GM12874 (cell line): Measurements from ENCODE around the gene SLC12A5.

Experiments
- TF ChIP-seq, protein P1 (sequence below): IDR thresholded peaks from 2 replicates; pipeline ENCODE4 v1.5.1; 2011; ENCODE audit warnings: low read depth, mild to moderate bottlenecking, control low read depth, low read length, moderate library complexity; ENCODE audit not compliant: insufficient read depth

The SLC12A5 gene

DNA sequence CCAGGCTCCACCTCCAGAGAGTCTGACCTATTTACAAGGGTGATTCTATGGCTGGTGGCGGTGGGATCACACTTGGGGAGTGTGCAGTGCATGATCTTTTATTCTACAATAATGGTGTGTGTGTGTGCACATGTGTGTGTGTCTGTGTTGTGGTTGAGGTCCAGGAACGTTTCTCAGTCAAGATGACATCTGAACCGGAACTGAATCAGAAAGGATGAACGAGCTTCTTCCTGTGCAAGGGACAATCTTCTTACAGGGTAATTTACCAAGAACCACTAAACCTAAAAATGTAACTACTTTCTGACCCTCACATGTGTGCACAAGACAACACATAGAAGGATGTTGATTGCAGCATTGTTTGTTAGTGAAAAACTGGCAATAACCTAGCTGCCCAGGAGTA lies 11.7 kb upstream of the SLC12A5 start:
- TF ChIP-seq, protein P1, sequence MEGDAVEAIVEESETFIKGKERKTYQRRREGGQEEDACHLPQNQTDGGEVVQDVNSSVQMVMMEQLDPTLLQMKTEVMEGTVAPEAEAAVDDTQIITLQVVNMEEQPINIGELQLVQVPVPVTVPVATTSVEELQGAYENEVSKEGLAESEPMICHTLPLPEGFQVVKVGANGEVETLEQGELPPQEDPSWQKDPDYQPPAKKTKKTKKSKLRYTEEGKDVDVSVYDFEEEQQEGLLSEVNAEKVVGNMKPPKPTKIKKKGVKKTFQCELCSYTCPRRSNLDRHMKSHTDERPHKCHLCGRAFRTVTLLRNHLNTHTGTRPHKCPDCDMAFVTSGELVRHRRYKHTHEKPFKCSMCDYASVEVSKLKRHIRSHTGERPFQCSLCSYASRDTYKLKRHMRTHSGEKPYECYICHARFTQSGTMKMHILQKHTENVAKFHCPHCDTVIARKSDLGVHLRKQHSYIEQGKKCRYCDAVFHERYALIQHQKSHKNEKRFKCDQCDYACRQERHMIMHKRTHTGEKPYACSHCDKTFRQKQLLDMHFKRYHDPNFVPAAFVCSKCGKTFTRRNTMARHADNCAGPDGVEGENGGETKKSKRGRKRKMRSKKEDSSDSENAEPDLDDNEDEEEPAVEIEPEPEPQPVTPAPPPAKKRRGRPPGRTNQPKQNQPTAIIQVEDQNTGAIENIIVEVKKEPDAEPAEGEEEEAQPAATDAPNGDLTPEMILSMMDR = no peak

DNA sequence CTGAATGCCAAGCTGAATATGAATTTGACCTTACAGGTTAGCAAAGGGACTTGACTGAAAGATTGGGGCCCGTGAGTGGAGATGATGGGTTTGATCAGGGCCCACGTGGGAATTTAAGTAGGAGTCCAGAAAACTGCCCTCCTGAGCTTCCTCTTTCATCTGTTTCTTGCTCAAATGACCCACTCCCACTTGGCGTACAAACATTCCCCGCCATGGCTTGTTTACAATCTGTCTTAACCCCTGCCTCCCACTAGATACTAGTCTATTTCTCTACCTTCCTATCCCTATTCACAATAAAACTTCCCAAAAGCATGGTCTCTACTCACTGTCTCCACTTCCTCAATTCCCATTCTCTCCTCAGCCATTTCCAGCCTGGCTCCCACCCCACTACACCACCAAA lies 10.9 kb upstream of the SLC12A5 start:
- TF ChIP-seq, protein P1 = no peak

DNA sequence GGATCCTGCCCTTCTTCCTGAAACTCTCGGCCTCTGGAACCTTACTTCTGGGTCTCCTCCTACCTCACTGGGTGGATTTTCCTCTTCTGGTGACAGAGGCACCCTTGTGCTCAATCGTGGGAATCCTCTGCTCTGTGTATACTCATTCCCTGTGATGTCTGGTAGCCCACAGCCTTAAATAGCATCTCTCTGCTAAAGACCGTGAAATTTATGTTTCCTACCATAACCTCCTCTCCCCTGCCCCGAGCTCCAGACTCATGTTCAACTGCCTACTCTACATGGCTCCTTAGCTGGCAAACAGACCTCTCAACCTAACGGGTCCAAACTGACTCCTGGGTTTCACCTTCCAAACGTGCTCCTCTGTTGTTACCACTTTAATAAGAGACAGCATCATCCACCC lies 10.4 kb upstream of the SLC12A5 start:
- TF ChIP-seq, protein P1 = no peak

DNA sequence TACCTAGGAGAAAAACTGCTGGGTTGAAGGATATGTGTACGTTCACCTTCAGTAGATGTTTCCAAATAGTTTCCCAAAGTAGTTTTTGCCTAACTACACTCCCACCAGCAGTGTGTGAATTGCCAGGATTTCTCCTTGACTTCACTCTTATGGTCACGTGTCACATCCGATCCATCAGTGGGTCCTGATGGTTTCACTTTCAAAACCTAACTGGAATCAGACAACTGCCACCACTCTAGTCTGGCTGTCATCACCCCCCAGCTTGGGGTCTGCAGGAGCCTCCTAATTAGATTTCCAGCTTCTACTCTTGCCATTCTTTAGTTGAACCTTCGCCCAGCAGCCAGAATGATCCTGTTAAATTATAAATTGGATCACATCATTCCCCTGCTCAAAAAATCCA lies 8.5 kb upstream of the SLC12A5 start:
- TF ChIP-seq, protein P1 = no peak

DNA sequence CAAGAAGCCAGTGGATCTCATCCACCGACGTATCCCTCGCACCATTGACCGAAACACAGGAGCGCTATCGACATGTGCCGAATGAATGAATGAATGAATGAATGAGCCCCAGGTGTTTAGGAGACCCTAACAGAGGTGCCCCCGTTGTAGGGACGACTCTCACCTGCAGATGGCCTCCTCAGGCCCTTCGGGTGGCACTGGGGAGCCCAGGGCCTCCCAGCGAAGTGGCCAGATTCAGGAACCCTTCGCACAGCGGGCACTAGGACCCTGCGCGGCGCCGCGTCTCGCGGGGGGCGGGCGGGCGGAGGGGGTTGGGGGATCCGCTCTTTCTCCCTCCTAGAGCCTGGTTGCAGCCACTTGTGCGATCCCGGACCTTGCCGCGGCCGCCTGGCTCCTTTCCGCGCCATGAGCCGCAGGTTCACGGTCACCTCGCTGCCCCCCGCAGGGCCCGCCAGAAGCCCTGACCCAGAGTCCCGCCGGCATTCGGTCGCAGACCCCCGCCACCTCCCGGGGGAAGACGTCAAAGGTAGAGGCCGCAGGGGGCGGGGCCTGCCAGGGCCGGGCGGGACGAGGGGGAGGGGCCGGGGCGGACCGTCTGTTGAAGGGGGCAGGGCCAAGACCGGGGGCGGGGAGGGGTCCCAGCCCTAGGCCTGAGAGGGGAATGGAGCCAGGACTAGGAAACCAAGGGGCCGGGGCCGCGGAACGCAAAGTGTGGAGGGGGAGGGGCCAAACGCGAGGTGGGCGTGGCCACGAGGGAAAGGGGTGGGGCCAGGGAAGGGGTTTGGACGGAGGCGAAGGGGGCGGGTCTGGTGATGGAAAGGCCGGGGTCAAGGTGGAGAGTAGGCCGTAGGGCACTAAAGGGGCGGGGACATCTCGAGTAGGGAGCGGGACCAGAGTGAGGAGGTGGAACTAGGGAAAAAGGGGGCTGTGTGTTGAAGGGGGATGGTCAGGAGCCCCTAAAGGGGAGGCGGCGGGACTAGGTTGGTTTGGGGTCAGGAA lies 7.4 kb upstream of the SLC12A5 start:
- TF ChIP-seq, protein P1 = 0 out of 2 replicates have a peak, but pooled peaks have one; percentile 16

DNA sequence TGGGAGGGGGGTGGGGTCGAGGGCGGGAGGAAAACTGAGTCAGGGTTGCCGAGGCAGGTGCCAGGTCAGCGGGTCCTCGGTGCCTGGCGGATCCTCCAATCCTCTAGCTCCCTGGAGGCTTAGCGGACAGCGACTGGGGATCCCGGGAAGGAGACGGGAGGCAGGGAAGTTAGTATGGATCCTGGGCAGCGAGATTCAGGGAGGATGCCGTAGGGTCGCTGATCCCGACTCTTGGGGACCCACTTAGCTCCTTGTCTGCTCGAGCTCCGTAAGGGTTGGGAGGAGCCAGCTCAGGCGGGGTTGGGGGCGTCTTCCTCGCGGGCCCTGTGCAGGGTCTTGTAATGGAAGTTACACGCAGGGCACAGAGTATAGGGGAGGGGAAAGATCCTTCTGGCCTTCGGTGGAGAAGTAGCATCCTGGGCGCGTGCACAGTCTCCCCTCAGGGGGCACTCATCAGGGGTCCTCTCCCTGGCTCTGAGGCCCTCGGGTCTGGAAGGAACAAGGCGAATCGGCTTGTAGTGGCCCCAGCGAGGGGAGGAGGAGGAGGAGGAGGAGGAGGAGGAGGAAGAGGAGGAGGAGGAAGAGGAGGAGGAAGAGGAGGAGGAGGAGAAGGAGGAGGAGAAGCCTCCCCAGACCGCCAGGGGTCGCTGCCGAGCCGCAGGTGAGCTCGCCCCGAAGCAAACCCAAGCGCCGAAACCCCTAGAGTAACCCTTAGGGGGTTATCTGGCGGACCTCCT lies 6.4 kb upstream of the SLC12A5 start:
- TF ChIP-seq, protein P1 = peak; percentile 94

DNA sequence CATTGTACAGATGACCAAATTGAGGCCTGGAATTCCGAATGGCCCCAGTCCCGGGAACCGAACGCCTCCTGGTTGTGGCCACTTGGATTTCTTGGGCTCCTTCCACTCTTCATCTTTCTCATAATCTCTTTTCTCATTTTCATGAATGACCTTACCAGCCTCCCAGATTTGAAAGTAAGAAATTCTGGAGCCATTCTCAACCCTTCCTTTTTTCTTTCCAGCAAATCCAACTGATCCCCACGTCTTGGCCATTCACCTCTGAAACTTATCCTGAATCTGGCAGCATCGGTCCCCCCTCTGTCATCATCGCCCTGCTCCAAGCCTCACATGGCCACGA lies 5.9 kb upstream of the SLC12A5 start:
- TF ChIP-seq, protein P1 = no peak
